Right atrium auricular region (tissue), 2 donors: ENCODE measurements around the gene PPP1R1B. TPM values are rescaled to one million over a fixed set of nuclear protein-coding genes. Genes with fewer than 3 reads are reported as not detected.

Experiments used
- DNase-seq: peaks from one replicate; pipeline ENCODE4 v3.0.0-alpha.2; 2019; ENCODE audit warnings: low spot score
- H3K27ac ChIP-seq, 2 donors: fragments of 200-600 bp; sonication (generic); 1 replicate in 1 of 2; 2 replicates in 1 of 2; pipeline ENCODE4 v1.5.1; 2016 to 2019
- H3K27me3 ChIP-seq, 2 donors: fragments of 200-600 bp; sonication (generic); one replicate each; pipeline versions ENCODE4 v1.5.1 to v1.6.0; 2017 to 2019
- H3K36me3 ChIP-seq: fragments of 200-600 bp; sonication (generic); one replicate; pipeline ENCODE4 v1.5.1; 2016
- H3K4me1 ChIP-seq, 2 donors: fragments of 200-600 bp; sonication (generic); one replicate each; pipeline versions ENCODE4 v1.5.1 to v1.6.0; 2017 to 2019
- H3K4me3 ChIP-seq, 2 donors: fragments of 200-600 bp; sonication (generic); 1 replicate in 1 of 2; 2 replicates in 1 of 2; pipeline ENCODE4 v1.5.1; 2017 to 2019; ENCODE audit warnings: mild to moderate bottlenecking in 1 of 2, moderate library complexity in 1 of 2
- H3K9me3 ChIP-seq, 2 donors: fragments of 200-600 bp; sonication (generic); one replicate each; pipeline ENCODE4 v1.5.1; 2019
- CTCF ChIP-seq, 2 donors: fragments of 200-600 bp; sonication (generic); IDR thresholded peaks; one replicate each; pipeline ENCODE4 v1.5.1; 2019; ENCODE audit warnings: antibody characterized with exemption in 2 of 2
- total RNA-seq, 2 donors: library from RNA; depleted of rRNA; stranded (reverse); fragments of >200 nt; gene quantifications; one replicate each; pipeline ENCODE4 v1.1.0, GENCODE V29; 2016

Gene PPP1R1B
- total RNA-seq, 2 donors from 2014 or later, result 6.7 TPM; not detected in 1

GRCh38 chr17:39595928-39596510 is 30.7 kb upstream of the PPP1R1B start:
- Histone ChIP-seq H3K4me3 (no peak overlapping the region), H3K27me3 (peaks cover 31 to 53% of the 10 kb centered on the region in 2 donors), H3K4me1 (peaks cover 0 to 27% of the 10 kb centered on the region in 2 donors), H3K27ac (no peak overlapping the region), H3K36me3 (no peaks in the 10 kb centered on the region), H3K9me3 (no peaks in the 10 kb centered on the region)
- no peak for TF ChIP-seq CTCF (IDR thresholded peaks at IDR 0.05)
- no peak for DNase-seq

- no peaks in the 10 kb centered on the region for H3K36me3 ChIP-seq
- no peaks in the 10 kb centered on the region for H3K9me3 ChIP-seq
- H3K4me1 ChIP-seq, result peaks cover 0 to 27% of the 10 kb centered on the region in 2 donors
- no peak overlapping the region for H3K4me3 ChIP-seq
- no peak for TF ChIP-seq CTCF (IDR thresholded peaks at IDR 0.05)
- peaks cover 35 to 60% of the 10 kb centered on the region in 2 donors for H3K27me3 ChIP-seq
- no peak for DNase-seq
- no peak overlapping the region for H3K27ac ChIP-seq
These were observed 30.0 kb upstream of the PPP1R1B start for GRCh38 chr17:39596543-39597267.

DNA sequence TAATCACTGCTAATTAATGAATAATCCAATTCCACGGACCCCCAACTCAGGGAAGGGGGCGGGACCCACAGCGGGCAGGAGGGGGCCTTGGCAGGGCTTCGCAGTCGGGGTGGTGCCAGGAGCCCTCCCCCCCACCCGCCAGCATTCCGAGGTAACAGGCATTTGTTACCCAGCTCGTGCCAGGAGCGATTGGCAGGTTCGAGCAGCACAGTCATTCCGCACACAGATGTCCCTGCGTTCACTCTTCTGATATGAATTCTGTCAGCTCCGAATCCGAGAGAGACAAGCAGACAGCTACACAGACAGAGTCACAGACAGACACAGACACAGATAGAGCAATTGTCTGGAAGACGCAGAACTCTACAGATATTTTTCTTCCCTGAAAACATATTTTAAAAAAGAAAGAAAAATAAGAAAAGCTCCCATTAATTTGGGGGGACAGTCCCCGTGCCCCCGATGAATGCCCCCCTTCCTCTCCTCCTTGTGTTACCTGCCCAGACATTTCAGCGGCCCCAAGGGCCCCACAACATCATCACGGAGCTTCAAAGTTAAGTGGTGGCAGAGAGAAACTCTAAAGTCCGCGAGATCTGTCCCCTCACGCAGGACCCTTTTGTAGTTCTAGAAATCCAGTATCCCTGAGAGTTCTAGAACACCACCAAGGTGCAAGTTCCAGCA is 29.2 kb upstream of the PPP1R1B start:
- no peak overlapping the region for H3K27ac ChIP-seq
- DNase-seq, result no peak
- no peak for TF ChIP-seq CTCF (IDR thresholded peaks at IDR 0.05)
- H3K4me1 ChIP-seq, result peaks cover 0 to 27% of the 10 kb centered on the region in 2 donors
- peaks cover 37 to 61% of the 10 kb centered on the region in 2 donors for H3K27me3 ChIP-seq
- H3K4me3 ChIP-seq, result no peak overlapping the region
- H3K36me3 ChIP-seq, result no peaks in the 10 kb centered on the region
- H3K9me3 ChIP-seq, result no peaks in the 10 kb centered on the region

GRCh38 chr17:39598047-39598481 is 28.7 kb upstream of the PPP1R1B start:
- Histone ChIP-seq H3K27ac (no peak overlapping the region), H3K36me3 (no peaks in the 10 kb centered on the region), H3K9me3 (no peaks in the 10 kb centered on the region), H3K27me3 (peaks cover 43 to 61% of the 10 kb centered on the region in 2 donors), H3K4me1 (peaks cover 0 to 27% of the 10 kb centered on the region in 2 donors), H3K4me3 (no peak overlapping the region)
- no peak for DNase-seq
- TF ChIP-seq CTCF (IDR thresholded peaks at IDR 0.05), result no peak

DNA sequence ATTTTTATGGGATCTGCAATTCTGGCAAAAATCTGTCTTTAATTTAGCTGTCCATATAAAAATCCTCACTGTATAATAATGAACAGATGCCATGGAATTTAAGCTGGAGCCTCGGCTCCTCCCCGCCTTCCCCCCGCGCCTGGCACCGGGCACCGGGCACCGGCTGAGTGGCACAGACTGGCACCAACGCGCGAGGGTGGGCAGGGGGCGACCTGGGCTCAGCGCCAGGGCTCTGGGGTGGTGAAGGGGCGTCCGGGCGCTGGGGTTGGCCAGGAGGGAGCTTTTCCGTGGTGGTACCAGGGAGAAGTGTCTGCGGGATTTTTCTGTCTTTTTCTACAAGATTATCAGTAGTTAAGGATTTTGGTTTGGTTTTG is 28.1 kb upstream of the PPP1R1B start:
- no peak for TF ChIP-seq CTCF (IDR thresholded peaks at IDR 0.05)
- Histone ChIP-seq H3K27ac (no peak overlapping the region), H3K27me3 (peaks cover 48 to 64% of the 10 kb centered on the region in 2 donors), H3K36me3 (no peaks in the 10 kb centered on the region), H3K4me3 (no peak overlapping the region), H3K4me1 (peaks cover 0 to 27% of the 10 kb centered on the region in 2 donors), H3K9me3 (no peaks in the 10 kb centered on the region)
- DNase-seq, result no peak
